ENCODE measurements around the gene RUNX3. TPM values are rescaled to one million over a fixed set of nuclear protein-coding genes. Genes with fewer than 3 reads are reported as not detected.

The RUNX3 gene
- total and polyA plus RNA-seq, 2 donors from 2014 or later = 0.47 to 7.9 TPM

DNA sequence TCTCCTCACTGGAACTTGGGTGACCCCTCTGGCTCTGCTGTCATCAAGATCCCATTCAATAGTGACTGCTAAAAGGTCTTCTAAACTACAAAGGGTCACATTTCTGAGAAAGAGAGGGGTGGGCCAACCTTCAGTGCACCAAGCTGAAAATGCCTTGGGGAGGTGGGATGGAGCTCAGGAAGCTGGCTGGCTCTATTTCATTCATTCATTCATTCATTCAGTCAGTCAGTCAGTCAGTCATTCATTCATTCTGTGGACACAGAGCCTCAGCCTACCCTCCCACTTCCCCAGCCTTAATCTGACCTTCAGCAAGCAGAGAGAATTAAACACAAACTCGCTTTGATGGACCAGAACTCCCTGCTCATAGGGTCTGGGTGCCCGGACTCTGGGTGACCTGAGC is 11.7 kb downstream of the RUNX3 start:
- intact Hi-C loops (cut with DNase I) = no loop called here

DNA sequence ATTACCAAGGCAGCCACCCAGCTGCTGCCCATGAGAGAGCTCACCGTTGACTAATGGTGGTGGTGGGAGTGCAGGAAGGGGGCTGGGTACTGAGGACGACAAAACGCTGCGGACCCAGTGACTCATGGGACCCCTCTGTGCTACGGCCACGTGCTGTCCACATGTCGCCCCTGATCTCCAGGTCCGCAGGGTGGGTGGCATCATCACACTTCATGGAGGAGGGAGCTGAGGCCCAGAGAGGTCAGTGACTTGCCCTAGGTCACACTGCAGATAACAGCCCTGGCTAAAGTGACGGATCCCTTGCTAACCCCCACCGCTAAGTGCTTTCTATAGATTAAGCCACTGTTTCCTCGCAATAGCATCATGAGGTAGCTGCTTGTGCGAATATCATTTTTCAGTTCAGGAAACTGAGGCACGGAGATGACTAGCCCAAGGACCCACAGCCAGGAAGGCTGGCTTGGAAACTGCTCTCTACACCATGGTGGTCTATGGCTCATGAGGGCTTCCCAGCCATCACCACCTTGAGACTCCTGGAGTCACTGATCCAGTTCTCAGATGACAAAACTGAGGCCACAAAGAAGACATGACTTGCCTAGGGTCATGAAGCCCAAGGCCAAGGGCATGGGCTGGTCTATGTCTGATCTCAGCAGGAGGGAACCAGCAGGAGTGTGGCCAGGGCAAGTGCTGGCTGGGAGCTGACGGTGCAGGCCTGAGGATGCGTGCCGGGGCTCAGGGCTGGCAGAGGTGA is 12.6 kb downstream of the RUNX3 start:
- Histone ChIP-seq H3K4me3 (ENCODE audit: low read length in 3 of 3) (no peak overlapping the region), H3K9me3 (ENCODE audit: control insufficient read depth in 2 of 3, insufficient read depth in 1 of 3, low read length in 3 of 3) (no peaks in the 10 kb centered on the region), H3K9ac (ENCODE audit: low read length in 3 of 3) (no peak overlapping the region), H3K27me3 (ENCODE audit: control insufficient read depth, insufficient read depth, low read length) (no peaks in the 10 kb centered on the region), H3K27ac (ENCODE audit: low read depth in 2 of 2, low read length in 2 of 2) (no peak overlapping the region), H3K4me1 (ENCODE audit: control insufficient read depth in 2 of 3, insufficient read depth in 2 of 3, low read depth in 1 of 3, low read length in 3 of 3) (peaks cover 0 to 4% (median 2%) of the 10 kb centered on the region in 3 donors), H3K36me3 (ENCODE audit: control insufficient read depth in 2 of 3, insufficient read depth in 3 of 3, low read length in 3 of 3) (no peaks in the 10 kb centered on the region)
- TF ChIP-seq, protein P1, sequence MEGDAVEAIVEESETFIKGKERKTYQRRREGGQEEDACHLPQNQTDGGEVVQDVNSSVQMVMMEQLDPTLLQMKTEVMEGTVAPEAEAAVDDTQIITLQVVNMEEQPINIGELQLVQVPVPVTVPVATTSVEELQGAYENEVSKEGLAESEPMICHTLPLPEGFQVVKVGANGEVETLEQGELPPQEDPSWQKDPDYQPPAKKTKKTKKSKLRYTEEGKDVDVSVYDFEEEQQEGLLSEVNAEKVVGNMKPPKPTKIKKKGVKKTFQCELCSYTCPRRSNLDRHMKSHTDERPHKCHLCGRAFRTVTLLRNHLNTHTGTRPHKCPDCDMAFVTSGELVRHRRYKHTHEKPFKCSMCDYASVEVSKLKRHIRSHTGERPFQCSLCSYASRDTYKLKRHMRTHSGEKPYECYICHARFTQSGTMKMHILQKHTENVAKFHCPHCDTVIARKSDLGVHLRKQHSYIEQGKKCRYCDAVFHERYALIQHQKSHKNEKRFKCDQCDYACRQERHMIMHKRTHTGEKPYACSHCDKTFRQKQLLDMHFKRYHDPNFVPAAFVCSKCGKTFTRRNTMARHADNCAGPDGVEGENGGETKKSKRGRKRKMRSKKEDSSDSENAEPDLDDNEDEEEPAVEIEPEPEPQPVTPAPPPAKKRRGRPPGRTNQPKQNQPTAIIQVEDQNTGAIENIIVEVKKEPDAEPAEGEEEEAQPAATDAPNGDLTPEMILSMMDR (IDR thresholded peaks at IDR 0.05; ENCODE audit: borderline replicate concordance, extremely low read depth, insufficient read depth) = no peak
- no peak for DNase-seq
- no peak for FAIRE-seq
- intact Hi-C loops (cut with DNase I) = no loop called here

More for the DNA sequence above, 11.7 kb downstream of the RUNX3 start:
- TF ChIP-seq, protein P1 (IDR thresholded peaks at IDR 0.05; ENCODE audit: borderline replicate concordance, extremely low read depth, insufficient read depth) = no peak
- H3K27ac ChIP-seq (ENCODE audit: low read depth in 2 of 2, low read length in 2 of 2) = no peak overlapping the region
- H3K4me1 ChIP-seq (ENCODE audit: control insufficient read depth in 2 of 3, insufficient read depth in 2 of 3, low read depth in 1 of 3, low read length in 3 of 3) = peaks cover 0 to 4% (median 2%) of the 10 kb centered on the region in 3 donors
- H3K27me3 ChIP-seq (ENCODE audit: control insufficient read depth, insufficient read depth, low read length) = no peaks in the 10 kb centered on the region
- no peaks in the 10 kb centered on the region for H3K9me3 ChIP-seq (ENCODE audit: control insufficient read depth in 2 of 3, insufficient read depth in 1 of 3, low read length in 3 of 3)
- no peak overlapping the region for H3K9ac ChIP-seq (ENCODE audit: low read length in 3 of 3)
- no peaks in the 10 kb centered on the region for H3K36me3 ChIP-seq (ENCODE audit: control insufficient read depth in 2 of 3, insufficient read depth in 3 of 3, low read length in 3 of 3)
- FAIRE-seq (no peak), DNase-seq (no peak)
- H3K4me3 ChIP-seq (ENCODE audit: low read length in 3 of 3) = no peak overlapping the region

DNA sequence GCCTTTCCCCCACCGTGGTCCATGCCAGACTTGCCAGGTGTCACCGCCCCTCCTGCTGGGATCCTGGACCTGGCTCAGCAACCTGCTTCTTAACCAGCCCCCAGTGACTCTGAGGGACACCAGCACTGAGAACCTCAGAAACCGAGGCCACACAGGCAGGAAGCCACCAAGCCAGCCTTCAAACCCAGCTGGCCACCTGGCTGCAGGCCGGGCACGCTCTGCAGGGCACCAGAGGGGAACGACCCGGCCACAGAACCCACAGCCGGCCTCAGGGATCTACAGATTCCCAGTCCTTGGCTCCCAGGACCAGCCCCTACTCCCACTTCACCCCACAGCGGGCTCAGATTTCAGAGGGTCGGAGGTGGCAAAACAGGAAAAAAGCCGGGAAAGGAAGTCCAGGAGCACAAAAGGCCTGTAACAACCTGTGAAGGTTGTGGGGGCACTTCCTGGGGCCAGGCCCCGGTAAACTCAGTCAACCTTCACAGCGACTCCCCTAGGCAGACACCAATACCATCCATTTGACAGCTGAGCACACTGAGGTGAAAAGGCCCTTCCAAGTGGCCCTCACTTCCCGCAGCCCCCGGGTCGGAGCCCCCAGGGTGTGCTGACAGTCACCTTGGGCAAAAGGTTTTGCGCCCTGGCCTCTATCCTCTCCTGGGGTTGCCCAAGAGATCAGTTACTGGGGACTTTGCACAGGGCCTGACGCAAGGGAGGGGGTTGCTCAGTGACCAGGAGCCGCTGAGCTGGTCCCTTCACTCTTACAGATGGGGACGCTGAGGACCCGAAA is 14.1 kb downstream of the RUNX3 start:
- FAIRE-seq = no peak
- peak in 3 of 5 donors; percentile 51 to 62 (median 56) for DNase-seq
- no peak overlapping the region for H3K27ac ChIP-seq (ENCODE audit: low read depth in 2 of 2, low read length in 2 of 2)
- H3K4me1 ChIP-seq (ENCODE audit: control insufficient read depth in 2 of 3, insufficient read depth in 2 of 3, low read depth in 1 of 3, low read length in 3 of 3) = peaks cover 0 to 4% (median 2%) of the 10 kb centered on the region in 3 donors
- H3K36me3 ChIP-seq (ENCODE audit: control insufficient read depth in 2 of 3, insufficient read depth in 3 of 3, low read length in 3 of 3) = no peaks in the 10 kb centered on the region
- H3K9me3 ChIP-seq (ENCODE audit: control insufficient read depth in 2 of 3, insufficient read depth in 1 of 3, low read length in 3 of 3) = no peaks in the 10 kb centered on the region
- no peak overlapping the region for H3K9ac ChIP-seq (ENCODE audit: low read length in 3 of 3)
- H3K4me3 ChIP-seq (ENCODE audit: low read length in 3 of 3) = no peak overlapping the region
- intact Hi-C loops (cut with DNase I) = no loop called here
- no peaks in the 10 kb centered on the region for H3K27me3 ChIP-seq (ENCODE audit: control insufficient read depth, insufficient read depth, low read length)
- TF ChIP-seq, protein P1 (IDR thresholded peaks at IDR 0.05; ENCODE audit: borderline replicate concordance, extremely low read depth, insufficient read depth) = no peak
